HG03460 (cell line): ENCODE results near the gene PAEP.
"Not testable (repeated sequence)": the region's sequence is repeated elsewhere in the genome, so short reads cannot be mapped to it uniquely, and the experiment has no call there.

Experiments used
- ATAC-seq: cut with Tn5 transposase; IDR thresholded peaks from one replicate; pipeline ENCODE4 v1.9.1; 2021; ENCODE audit not compliant: unreplicated experiment

Gene PAEP

DNA sequence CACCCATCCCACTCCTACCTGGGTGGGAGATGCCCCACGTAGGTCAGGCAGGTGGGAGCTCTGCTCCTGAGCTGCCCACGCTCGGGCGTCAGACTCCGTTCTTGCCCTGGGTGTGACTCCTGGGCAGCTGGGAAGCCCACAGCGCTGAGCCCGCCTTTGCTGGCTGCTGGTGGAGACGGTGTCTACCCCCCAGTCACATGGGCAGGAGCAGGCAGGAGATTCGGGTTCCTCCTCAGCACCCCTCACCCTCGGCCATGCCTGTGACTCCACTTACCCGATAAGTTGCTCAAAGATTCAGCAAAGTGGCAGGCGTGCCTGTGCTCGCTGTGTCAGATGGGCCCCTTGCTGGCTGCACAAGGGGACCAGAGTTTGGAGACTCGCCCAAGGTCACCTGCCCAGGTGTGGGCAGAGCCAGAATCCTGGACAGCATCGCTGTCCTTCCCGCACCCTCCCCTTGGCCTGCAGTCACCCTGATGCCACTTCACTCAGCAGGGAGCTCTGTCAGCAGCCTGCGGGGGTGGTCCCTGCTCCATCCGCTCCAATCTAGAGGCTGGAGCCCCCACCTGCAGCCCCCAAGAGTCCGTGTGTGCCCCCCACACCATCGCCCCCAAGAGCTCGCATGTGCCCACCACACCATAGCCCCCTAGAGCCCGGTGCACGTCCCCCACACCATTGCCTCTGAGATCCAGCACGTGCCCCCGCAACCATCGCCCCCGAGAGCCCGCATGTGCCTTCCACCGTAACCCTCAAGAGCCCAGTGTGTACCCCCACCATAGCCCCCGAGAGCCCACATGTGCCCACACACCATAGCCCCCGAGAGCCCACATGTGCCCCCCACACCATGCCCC, 36.1 kb upstream of the PAEP start:
- ATAC-seq: no peak

DNA sequence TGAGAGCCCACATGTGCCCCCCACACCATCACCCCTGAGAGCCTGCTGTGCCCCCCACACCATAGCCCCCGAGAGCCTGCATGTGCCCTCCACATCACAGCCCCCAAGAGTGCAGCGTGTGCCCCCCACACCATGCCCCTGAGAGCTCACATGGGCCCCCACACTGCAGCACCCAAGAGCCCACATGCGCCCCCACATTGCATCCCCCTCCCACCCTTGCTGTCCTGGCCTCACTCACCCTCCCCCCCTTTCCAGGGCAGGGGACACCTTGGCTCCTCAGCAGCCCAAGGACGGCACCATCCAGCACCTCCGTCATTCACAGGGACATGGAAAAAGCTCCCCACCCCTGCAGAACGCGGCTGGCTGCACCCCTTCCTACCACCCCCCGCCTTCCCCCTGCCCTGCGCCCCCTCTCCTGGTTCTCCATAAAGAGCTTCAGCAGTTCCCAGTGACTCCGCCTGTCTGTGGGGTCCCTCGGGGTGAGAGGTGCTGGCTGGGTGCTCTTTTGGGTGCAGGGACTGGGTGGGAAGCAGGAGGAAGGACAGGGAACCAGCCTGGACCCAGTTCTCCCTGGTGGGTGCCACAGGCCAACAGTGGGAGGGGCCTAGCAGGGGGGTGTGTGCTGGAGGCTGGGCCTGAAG, 35.3 kb upstream of the PAEP start:
- no peak for ATAC-seq

DNA sequence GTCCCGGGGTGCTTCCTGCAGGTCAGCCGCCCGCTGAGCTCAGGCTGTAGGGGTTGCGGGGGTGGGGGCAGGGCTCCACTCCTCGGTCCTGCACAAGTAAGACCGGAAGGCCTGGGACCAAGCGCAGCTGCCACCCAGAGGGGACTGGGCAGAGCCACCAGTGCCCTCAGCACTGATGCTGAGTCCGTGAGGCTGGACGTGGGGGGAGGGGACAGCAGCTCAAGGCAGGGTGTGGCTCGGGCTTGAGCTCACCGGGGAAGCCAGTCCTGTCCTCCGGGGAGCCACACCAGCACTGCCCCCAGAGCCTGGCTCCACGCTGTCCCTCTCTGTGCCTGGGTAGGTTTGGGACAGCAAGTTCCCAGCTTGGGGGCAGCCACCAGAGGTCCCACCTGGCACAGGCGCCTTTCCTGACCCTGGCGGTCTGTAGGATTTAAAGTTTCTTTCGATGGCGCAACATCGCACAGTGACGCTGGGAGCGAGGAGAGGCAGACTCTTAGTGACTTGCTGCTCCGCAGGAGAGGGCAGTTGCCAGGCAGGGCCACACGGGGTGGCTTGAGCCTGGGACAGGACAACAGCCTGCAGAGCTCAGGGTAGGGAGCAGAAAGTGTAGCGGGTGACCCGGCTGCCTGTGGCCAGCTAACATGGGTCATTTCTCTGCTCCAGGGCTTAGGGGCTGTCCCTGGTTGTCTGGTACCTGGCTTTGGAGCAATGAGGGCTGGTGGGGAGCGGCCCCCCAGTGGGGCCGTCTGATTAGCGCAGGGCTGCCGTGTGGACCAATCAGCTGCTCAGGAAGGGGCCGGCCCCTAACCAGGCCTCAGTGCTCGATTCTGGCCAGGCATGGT, 34.6 kb upstream of the PAEP start:
- no peak for ATAC-seq

DNA sequence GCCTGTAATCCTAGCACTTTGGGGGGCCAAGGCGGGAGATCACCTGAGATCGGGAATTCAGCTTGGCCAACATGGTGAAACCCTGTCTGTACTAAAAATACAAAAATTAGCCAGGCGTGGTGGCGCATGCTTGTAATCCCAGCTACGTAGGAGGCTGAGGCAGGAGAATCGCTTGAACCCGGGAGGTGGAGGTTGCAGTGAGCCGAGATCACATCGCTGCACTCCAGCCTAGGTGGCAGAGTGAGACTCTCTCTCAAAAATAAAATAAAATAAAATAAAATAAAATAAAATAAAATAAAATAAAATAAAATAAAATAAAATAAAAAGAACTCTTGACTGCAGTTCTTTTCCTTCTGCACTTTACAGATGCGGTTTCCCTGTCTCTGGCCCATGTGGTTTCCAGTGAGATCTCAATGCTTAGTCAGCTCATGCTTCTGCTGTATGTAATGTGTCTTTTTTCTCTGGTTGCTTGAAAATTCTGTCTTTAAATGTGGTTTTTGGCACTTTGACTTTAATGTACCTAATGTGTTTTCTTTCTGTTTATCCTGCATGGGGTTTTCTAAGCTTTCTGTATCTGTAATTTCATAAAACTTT, 32.6 kb upstream of the PAEP start:
- not testable (repeated sequence) for ATAC-seq

DNA sequence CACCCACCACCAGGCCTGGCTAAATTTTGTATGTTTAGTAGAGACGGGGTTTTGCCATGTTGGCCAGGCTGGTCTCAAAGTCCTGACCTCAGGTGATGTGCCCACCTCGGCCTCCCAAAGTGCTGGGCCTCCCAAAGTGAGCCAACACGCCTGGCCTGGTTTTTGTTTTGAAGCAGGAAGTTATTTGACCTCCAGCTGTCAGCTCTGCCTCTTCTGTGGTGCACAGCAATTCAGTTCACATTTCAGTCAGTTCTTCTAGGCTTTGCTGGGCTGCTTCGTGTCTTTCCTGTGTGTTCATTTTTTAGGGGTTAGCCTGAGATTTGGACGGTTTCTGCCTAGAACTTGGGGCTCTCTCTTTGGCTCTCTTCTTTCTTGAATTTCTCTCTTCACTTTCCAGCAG, 31.4 kb upstream of the PAEP start:
- no peak for ATAC-seq

DNA sequence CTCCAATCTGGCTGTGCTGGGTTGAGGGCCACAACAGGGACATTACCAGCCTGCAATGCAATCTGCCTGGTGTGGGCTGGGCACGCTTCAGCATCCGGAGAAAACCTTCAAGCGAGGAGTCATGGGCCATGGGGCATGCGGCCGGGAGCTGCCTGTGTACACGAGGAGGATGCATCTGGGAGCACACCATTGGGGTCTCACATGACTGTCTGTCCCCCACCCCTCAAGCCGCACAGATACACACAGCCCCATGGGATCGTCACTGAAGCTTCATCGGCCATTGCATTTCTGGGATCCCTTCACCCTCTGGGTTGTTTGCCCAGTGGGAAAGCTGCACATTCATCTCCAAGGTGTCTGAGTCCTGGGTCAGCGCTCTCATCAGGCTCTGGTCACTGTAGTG, 30.5 kb upstream of the PAEP start:
- ATAC-seq: no peak

DNA sequence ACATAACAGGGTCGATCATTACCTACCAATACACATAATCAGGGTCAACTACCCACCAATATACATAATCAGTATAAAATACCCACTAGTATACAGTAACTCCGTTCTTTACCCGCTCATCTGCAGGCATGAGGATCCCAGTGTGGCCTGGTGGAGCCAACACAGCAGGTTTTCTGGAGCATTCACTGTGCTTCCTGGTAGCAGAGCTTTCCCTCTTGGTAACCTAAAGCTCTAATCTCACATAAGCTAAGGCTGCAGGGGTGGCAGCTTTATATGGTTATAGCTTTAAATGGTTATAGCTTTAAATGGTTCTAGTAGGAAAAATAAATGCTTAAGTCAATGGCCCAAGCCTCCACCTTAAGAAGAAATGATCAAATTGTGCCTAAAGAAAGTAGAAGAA, 28.4 kb upstream of the PAEP start:
- no peak for ATAC-seq

DNA sequence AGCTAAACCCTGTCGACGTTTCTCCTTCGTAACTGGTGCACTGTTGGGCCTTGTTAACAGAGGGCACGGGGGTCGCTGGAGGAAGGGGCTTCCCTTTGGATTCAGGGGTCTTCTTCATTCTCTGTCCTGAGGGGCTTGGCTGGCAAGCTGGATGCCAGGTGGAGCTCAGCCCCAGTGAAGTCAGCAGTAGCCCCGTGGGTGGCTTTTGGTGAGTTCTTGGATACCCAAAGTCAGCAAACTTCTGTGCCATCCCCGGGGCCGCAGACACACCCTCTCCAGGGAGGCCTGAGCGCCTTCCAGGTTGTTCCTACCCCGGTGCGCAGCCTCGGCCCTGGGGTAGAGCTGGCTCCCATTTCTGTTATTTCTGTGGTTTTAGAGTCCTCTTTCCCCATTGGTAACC, 27.9 kb upstream of the PAEP start:
- ATAC-seq: no peak

DNA sequence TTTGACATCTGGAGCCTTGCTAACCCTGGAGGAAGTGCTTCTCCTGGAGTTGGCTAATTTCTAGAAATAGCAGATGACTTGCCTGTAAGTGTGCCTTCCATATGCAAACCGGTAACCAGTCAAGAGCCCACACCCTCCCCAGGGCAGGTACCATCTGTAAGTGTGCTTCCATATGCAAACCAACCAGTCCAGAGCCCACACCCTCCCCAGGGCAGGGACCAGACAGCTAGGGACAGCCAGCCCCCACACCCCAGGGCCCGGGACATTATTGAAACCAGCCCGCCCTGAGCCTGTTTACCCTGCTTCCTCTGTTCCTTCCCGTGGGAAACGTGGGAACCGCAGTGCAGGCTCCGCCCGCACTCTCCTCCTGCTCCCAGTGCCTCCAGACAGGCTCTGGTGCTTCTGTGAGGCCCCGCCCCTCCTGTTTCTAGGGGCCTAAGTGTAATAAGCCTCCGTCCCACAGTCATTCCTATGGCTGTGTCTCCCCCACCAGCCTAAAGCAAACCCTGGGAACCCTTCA, 27.3 kb upstream of the PAEP start:
- ATAC-seq: not testable (repeated sequence)

DNA sequence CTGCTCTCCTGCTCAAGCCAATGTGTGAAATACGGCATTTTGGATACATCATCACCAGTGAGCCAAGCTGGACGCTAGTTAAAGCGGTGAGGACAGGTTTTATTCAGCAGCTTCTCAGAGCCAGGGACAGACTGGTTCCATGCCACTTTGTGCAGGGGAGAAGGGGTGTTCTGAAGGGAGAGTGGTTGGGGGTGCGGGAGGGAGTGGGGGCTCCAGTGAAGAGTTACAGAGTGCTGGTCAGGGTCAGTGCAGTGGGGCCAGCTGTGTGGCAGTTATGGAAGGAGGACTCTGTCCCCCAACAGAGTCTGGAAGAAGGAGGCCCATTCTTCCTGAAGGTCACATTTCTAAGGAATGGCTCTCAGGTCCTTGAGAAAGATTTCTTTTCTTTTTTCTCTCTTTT, 26.7 kb upstream of the PAEP start:
- ATAC-seq: not testable (repeated sequence)

DNA sequence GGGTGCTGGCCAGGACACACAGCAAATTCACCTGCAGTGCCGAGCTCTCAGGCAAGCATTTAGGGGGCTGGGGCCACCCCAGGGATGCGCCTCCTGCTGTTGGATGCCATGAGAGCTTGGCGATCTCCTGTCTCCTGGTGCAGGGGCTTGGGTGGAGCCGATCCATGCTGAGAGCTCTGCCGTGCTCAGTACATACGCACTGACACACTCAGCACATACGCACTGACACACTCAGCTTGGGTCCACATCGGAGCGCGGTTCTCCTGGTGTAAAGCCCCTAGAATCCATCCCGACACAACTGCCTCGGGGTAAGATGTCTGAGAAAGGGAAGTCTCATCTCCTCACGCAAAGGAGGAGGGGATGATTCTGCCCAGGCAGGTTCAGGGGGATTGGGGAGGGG, 25.9 kb upstream of the PAEP start:
- not testable (repeated sequence) for ATAC-seq

DNA sequence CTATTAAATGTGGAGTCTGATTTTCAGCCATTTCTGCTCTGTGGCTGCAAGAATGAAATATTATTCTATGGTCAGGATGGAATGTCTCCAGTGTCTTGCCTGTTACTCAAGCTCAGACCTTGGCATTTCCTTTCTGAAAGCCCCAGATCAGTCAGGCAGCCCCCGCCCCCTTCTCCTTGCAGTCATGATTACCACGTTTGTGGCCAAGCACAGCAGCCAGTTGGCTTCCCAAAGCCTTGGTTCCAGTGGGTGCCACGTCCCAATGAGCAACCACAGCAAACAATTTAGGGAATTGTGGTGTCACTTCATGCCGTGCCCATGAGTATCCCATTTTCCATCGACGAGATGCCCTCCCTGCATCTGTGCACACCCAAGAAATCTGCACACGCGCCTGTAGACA, 25.3 kb upstream of the PAEP start:
- ATAC-seq: no peak

DNA sequence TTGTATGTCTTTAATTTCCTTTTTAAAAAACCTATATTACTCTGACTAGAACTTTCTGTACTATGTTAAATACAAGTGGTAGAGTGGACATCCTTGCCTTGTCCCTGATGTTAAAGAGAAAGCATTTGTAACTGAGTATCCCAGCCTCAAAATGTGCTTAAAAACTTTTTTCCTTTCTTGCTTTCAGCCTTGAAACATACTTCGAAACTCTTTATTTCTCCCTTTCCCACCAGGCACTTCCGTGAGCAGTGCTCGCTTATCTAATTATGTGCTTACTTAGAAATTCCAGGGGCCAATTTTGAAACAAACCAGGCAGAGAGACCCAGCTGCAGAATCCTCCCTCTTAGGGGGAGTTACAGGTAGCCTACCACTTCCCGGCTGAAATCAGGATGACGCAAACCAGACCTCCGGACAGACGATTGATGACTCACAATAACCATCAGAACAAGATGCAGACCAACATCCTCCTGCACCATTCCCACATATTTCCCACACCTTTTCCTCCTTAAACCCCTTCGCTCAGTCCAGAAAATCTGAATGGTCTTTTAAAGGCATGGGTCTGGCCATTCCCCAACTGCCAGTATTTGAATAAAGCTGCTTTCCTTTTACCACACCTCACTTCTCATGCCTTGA, 18.2 kb upstream of the PAEP start:
- not testable (repeated sequence) for ATAC-seq

DNA sequence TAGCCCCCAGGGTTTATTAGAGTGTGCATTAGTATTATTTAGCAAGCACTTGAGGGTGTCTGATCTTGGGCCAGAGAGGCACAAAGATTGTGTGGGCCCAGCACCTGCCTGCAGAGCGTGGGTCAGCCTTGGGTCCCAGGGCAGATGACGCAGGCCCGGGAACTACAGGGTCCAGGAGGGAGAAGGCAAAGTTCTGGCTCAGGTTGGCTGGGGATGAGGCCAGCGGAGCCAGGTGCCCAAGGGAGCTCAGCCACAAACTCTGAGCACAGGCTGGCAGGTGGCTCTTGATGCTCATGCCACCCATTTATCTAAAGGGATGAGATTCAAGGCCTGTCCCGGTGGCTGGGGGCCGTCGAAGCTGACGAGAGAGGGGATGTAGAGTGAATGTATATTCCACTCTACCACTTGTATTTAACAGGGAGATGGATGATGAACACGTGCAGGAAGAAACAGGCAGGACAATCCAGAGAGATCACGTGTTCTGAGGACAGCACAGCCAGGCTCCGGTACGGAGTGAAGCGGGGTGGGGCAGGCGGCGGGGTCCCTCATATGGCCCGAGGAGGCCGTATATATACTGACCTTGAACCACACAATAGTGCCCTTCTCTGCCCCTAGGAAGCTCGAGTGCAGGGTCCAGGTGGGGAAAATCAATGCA, 16.4 kb upstream of the PAEP start:
- no peak for ATAC-seq

DNA sequence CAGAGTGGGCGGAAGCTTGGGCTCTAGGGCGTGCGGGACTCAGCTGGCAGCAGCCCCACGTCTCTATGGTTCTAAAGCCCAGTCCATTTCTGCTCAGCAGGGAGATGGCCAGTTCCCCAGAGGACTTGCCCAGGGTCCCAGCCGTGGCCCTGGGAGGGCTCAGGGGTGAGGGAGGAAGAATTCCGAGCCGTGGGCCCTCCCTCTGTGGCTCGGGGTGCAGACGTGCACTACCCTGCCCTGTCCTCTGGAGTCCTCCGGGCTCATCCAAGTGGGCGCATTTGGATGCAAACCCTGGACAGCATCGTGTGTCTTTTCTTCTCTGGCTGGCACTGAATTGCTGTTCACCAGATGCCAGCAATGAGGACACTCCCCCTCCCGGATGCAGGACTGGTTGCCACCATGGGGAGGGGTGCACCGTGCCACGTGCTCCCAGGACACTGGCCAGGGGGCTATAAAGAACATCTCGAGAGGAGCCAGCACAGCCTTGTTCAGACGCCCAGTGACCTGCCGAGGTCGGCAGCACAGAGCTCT, 15.8 kb upstream of the PAEP start, which contains the start of gene OBP2A:
OBP2A (plus strand) TSS at position 481 of the 531 bp plus-strand sequence. CDS start 55 bp downstream, outside the sequence.
- not testable (repeated sequence) for ATAC-seq

DNA sequence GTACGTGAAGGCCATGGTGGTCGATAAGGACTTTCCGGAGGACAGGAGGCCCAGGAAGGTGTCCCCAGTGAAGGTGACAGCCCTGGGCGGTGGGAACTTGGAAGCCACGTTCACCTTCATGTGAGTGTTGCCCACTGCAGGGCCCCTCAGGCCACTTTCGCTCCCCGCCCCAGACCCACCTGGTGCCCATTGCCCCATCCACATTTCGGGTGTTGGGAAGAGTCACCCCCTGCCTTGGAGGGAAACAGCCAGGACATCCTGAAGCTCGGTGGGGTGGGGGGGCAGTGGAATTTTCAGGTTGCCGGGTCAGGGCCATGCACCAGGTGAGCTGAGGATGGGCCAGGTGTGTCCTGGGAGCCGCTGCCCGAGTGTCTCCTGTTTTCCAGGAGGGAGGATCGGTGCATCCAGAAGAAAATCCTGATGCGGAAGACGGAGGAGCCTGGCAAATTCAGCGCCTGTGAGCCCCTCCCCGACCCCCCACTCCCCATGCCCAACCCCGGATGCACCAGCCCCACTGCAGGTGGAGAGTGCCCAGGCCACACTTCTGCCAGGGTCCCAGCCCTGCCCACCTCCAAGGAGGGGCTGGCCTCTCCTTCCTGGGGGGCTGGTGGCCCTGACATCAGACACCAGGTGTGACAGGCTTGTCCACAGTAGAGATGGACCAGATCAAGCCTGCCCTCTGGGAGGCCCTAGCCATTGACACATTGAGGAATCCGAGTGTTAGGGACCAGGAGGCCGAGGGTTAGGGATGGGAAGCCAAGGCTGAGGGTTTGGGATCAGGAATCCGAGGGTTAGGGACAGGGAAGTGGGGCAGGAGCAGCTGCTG, 14.6 kb upstream of the PAEP start:
- not testable (repeated sequence) for ATAC-seq

DNA sequence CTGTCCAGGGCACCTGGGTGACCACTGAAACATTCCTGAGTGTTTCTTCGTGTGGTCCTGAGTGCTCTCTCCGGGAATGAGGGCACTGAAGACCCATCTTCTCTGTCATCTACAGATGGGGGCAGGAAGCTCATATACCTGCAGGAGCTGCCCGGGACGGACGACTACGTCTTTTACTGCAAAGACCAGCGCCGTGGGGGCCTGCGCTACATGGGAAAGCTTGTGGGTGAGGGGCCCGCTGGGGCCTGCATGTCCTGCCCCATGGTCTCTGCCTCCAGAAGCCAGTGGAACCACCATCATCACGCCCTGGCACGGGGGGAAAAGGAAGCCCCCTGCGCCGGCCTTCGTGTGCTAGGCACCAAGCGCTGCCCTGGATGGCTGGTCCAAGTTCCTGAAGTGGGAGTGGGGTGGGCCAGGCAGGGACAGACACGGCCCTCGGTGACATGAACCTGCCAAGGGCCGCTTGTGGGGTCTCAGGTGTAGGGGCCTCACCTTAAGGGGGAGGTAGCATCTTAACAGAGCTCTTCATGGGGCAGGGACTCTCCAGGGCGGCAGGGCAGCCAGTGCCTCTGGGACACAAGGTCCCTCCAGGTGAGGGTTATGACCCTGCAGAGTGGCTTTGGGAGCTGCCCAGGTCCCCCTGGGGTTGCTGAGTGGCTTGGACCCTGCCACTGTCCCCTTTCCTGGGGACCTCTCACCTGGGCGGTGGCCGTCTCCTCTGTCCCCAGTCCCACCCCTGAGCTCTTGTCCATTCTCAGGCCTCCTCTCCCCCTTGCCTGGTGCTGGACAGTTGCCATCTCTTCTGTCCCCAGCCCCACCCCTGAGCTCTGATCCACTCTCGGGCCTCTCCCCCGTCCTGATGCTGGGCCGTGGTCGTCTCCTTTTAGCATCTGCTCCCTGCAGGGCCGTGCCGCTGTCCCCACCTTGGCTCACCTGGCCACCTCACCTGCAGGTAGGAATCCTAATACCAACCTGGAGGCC, 13.5 kb upstream of the PAEP start:
- ATAC-seq: no peak
